Lower lobe of right lung (tissue), 2 donors: ENCODE results near the gene TMEM232. TPM values are rescaled to one million over a fixed set of nuclear protein-coding genes. Genes with fewer than 3 reads are reported as not detected.
"Not testable (repeated sequence)": the region's sequence is repeated elsewhere in the genome, so short reads cannot be mapped to it uniquely, and the experiment has no call there.

Source experiments
- ATAC-seq, 2 donors: fragments of 200-7000 bp; cut with Tn5 transposase; one replicate each; pipeline ENCODE4 v1.9.1; 2020 to 2022; ENCODE audit warnings: mild to moderate bottlenecking in 2 of 2, moderate library complexity in 2 of 2
- DNase-seq: peaks from one replicate; pipeline ENCODE4 v3.0.0-alpha.2; 2020
- H3K27ac ChIP-seq: fragments of 200-600 bp; one replicate; pipeline ENCODE4 v1.8.0; 2022
- H3K27me3 ChIP-seq: fragments of 200-600 bp; one replicate; pipeline ENCODE4 v1.8.0; 2022; ENCODE audit warnings: low read depth
- H3K36me3 ChIP-seq: fragments of 200-600 bp; one replicate; pipeline ENCODE4 v1.8.0; 2022; ENCODE audit warnings: mild to moderate bottlenecking
- H3K4me1 ChIP-seq: fragments of 200-600 bp; one replicate; pipeline ENCODE4 v1.8.0; 2022
- H3K4me3 ChIP-seq: fragments of 200-600 bp; one replicate; pipeline ENCODE4 v1.8.0; 2022; ENCODE audit warnings: mild to moderate bottlenecking
- H3K9me3 ChIP-seq: fragments of 200-600 bp; one replicate; pipeline ENCODE4 v1.8.0; 2022
- CTCF ChIP-seq: fragments of 200-600 bp; IDR thresholded peaks from one replicate; pipeline ENCODE4 v1.8.0; 2022; ENCODE audit warnings: antibody characterized with exemption, mild to moderate bottlenecking
- intact Hi-C: fragments of 100-400 bp; cut with DNase I; formaldehyde crosslinking; loops from one replicate; pipeline ENCODE4 v1.11.0; 2022
- total RNA-seq: library from RNA; stranded (reverse); fragmentation: NEBNext Ultra II Directional; extraction: Animal tissue kit (Norgen Biotek cat#: 25700); gene quantifications from one replicate; pipeline ENCODE4 v1.2.1, GENCODE V29; 2021
- donor health status: DM: no; HTN: yes; CAD: no; lungs with severe emphysema.

Gene TMEM232
- total RNA-seq, 1 donor from 2014 or later, result 11.4 TPM

GRCh38 chr5:110681953-110682352 is 44.5 kb downstream of the TMEM232 start:
- no peak overlapping the region for H3K4me3 ChIP-seq
- no peak for TF ChIP-seq CTCF
- H3K9me3 ChIP-seq, result no peaks in the 10 kb centered on the region
- intact Hi-C loops, result no loop called here
- H3K4me1 ChIP-seq, result no peaks in the 10 kb centered on the region
- DNase-seq (no peak), ATAC-seq (no peak)
- no peaks in the 10 kb centered on the region for H3K27me3 ChIP-seq
- no peaks in the 10 kb centered on the region for H3K36me3 ChIP-seq
- no peak overlapping the region for H3K27ac ChIP-seq

- intact Hi-C loops, result no loop called here
- no peak for DNase-seq
- no peaks in the 10 kb centered on the region for H3K9me3 ChIP-seq
- no peaks in the 10 kb centered on the region for H3K27me3 ChIP-seq
- ATAC-seq, result no peak
- H3K27ac ChIP-seq, result no peak overlapping the region
- H3K4me3 ChIP-seq, result no peak overlapping the region
- H3K36me3 ChIP-seq, result no peaks in the 10 kb centered on the region
- no peaks in the 10 kb centered on the region for H3K4me1 ChIP-seq
- no peak for TF ChIP-seq CTCF
These were observed 45.4 kb downstream of the TMEM232 start for GRCh38 chr5:110681109-110681508.

- H3K4me1 ChIP-seq, H3K9me3 ChIP-seq, H3K27ac ChIP-seq, H3K4me3 ChIP-seq, intact Hi-C loops, H3K36me3 ChIP-seq, DNase-seq, ATAC-seq, H3K27me3 ChIP-seq: not testable (repeated sequence)
These were observed 49.9 kb downstream of the TMEM232 start for GRCh38 chr5:110676554-110676953.

GRCh38 chr5:110665184-110665726 is 61.2 kb downstream of the TMEM232 start:
- no peaks in the 10 kb centered on the region for H3K27me3 ChIP-seq
- H3K4me3 ChIP-seq, result no peak overlapping the region
- no peaks in the 10 kb centered on the region for H3K36me3 ChIP-seq
- no peak for TF ChIP-seq CTCF
- no peaks in the 10 kb centered on the region for H3K9me3 ChIP-seq
- intact Hi-C loops, result no loop called here
- DNase-seq (no peak), ATAC-seq (no peak)
- H3K4me1 ChIP-seq, result no peaks in the 10 kb centered on the region
- H3K27ac ChIP-seq, result no peak overlapping the region

- ATAC-seq (no peak), DNase-seq (no peak)
- Histone ChIP-seq H3K9me3 (no peaks in the 10 kb centered on the region), H3K27ac (no peak overlapping the region), H3K27me3 (no peaks in the 10 kb centered on the region), H3K4me3 (no peak overlapping the region), H3K4me1 (no peaks in the 10 kb centered on the region), H3K36me3 (no peaks in the 10 kb centered on the region)
- intact Hi-C loops, result no loop called here
- no peak for TF ChIP-seq CTCF
These were observed 62.9 kb downstream of the TMEM232 start for GRCh38 chr5:110663525-110663924.

- DNase-seq (no peak), ATAC-seq (no peak)
- Histone ChIP-seq H3K4me1 (no peaks in the 10 kb centered on the region), H3K4me3 (no peak overlapping the region), H3K27ac (no peak overlapping the region), H3K36me3 (no peaks in the 10 kb centered on the region), H3K27me3 (no peaks in the 10 kb centered on the region), H3K9me3 (no peaks in the 10 kb centered on the region)
- intact Hi-C loops, result no loop called here
- no peak for TF ChIP-seq CTCF
These were observed 68.5 kb downstream of the TMEM232 start for GRCh38 chr5:110658006-110658405.
